Measurements from ENCODE around the gene HAND1. TPM values are rescaled to one million over a fixed set of nuclear protein-coding genes. Genes with fewer than 3 reads are reported as not detected.

Gene HAND1
- polyA plus RNA-seq, 1 experiment: not detected

DNA sequence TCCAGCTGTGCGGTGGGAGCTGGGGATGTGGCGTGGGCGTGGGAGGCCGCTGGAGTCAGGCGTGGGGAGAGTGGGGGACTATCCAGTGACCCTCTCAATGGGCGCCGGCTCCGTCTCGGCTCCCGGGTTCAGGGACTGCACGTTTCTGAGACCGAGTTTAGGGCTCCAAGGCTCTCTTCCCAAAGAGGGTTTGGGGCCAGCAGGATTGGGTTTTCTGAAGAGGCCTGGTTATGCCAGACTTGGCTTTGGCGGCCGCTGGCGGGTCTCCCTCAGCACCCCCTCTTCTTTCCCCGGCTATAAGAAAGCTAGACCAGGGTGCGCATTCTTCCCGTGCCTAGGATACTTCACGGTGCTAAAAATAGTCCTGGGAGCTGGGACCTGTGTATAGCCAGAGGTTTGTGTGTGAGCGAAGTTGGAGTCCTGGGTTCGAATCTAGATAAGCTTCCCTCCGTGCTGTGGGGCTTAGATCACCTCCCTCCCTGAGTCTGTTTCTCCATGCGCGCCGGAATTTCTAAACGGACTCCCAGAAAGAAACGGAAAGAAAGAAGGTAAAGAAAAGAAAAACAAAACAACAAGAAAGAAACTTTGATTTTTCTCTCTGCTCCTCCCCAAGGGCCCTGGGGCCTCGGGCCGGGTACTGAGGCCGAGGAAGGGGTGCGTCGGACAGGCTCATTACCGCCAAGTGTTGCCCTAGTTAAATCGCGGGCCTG, 5.0 kb downstream of the HAND1 start:
- CTCF ChIA-PET: interaction anchor here (8.3 kb wide), 1 partner anchor 138 kb away, joined by 93 read pairs; no protein-coding TSS in a partner anchor
- Histone ChIP-seq H3K27me3 (ENCODE audit: control insufficient read depth, insufficient read depth, low read length) (peaks cover 66% of the 10 kb centered on the region), H3K4me3 (ENCODE audit: low read depth, low read length) (no peak overlapping the region)

GRCh38 chr5:154470947-154471870, 6.8 kb downstream of the HAND1 start:
- POLR2A ChIA-PET: no interaction called here
- Histone ChIP-seq H3K36me3 (ENCODE audit: control insufficient read depth, insufficient read depth, low read length) (no peaks in the 10 kb centered on the region), H3K27me3 (ENCODE audit: control insufficient read depth, insufficient read depth, low read length) (peaks cover 51% of the 10 kb centered on the region), H3K4me3 (ENCODE audit: low read depth, low read length) (no peak overlapping the region)
- no peak for DNase-seq (ENCODE audit: low read depth)
- TF ChIP-seq, protein P1, sequence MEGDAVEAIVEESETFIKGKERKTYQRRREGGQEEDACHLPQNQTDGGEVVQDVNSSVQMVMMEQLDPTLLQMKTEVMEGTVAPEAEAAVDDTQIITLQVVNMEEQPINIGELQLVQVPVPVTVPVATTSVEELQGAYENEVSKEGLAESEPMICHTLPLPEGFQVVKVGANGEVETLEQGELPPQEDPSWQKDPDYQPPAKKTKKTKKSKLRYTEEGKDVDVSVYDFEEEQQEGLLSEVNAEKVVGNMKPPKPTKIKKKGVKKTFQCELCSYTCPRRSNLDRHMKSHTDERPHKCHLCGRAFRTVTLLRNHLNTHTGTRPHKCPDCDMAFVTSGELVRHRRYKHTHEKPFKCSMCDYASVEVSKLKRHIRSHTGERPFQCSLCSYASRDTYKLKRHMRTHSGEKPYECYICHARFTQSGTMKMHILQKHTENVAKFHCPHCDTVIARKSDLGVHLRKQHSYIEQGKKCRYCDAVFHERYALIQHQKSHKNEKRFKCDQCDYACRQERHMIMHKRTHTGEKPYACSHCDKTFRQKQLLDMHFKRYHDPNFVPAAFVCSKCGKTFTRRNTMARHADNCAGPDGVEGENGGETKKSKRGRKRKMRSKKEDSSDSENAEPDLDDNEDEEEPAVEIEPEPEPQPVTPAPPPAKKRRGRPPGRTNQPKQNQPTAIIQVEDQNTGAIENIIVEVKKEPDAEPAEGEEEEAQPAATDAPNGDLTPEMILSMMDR (IDR thresholded peaks at IDR 0.05; ENCODE audit: insufficient read depth, low read depth, low read length): no peak
- CTCF ChIA-PET: interaction anchor here (0.7 to 8.3 kb wide), 4 partner anchors 15 to 169 kb away, joined by 3 to 93 read pairs (median 3); no protein-coding TSS in a partner anchor

More for the DNA sequence above, 5.0 kb downstream of the HAND1 start:
- POLR2A ChIA-PET: no interaction called here
- H3K36me3 ChIP-seq (ENCODE audit: control insufficient read depth, insufficient read depth, low read length): no peaks in the 10 kb centered on the region
- TF ChIP-seq, protein P1 (IDR thresholded peaks at IDR 0.05; ENCODE audit: insufficient read depth, low read depth, low read length): no peak
- DNase-seq (ENCODE audit: low read depth): no peak

DNA sequence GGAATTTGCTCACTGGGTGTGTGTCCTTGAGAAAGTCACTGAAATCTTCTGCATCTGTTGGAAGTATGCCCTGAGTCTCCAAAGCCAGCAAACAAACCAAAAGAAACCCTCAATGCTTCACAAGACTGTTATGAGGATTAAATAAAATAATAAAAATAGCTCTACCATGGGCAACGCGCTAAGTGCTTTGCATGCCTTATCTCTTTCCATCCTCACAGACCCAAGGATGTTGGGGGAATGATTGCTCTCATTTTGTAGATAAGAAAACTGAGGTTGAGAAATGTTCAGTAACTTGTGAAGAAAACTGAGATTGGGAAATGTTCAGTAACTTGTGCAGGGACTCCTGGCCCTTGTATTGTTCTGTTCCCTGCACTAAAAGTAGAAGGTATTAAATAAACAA, 7.9 kb downstream of the HAND1 start:
- Histone ChIP-seq H3K4me3 (ENCODE audit: low read depth, low read length) (no peak overlapping the region), H3K36me3 (ENCODE audit: control insufficient read depth, insufficient read depth, low read length) (no peaks in the 10 kb centered on the region), H3K27me3 (ENCODE audit: control insufficient read depth, insufficient read depth, low read length) (peaks cover 41% of the 10 kb centered on the region)
- TF ChIP-seq, protein P1 (IDR thresholded peaks at IDR 0.05; ENCODE audit: insufficient read depth, low read depth, low read length): no peak
- ChIA-PET CTCF (interaction anchor here (0.7 to 8.3 kb wide), 7 partner anchors 9 to 170 kb away, joined by 3 to 93 read pairs (median 3); no protein-coding TSS in a partner anchor), POLR2A (no interaction called here)
- DNase-seq (ENCODE audit: low read depth): no peak

- DNase-seq (ENCODE audit: low read depth): no peak
- H3K36me3 ChIP-seq (ENCODE audit: control insufficient read depth, insufficient read depth, low read length): no peaks in the 10 kb centered on the region
- H3K4me3 ChIP-seq (ENCODE audit: low read depth, low read length): no peak overlapping the region
- CTCF ChIA-PET: interaction anchor here (0.6 to 8.3 kb wide), 33 partner anchors 9 to 1935 kb away, joined by 3 to 93 read pairs (median 4); partner anchors contain the start of gene HAND1
- TF ChIP-seq, protein P1 (IDR thresholded peaks at IDR 0.05; ENCODE audit: insufficient read depth, low read depth, low read length): peak; percentile 94
- peaks cover 21% of the 10 kb centered on the region for H3K27me3 ChIP-seq (ENCODE audit: control insufficient read depth, insufficient read depth, low read length)
- POLR2A ChIA-PET: no interaction called here
Measured at GRCh38 chr5:154467655-154468354, 10.2 kb downstream of the HAND1 start.
